Fibroblast of villous mesenchyme (primary cell): ENCODE measurements around the gene CCT2. TPM values are rescaled to one million over a fixed set of nuclear protein-coding genes. Genes with fewer than 3 reads are reported as not detected.

Experiments
- DNase-seq: peaks from one replicate; pipeline ENCODE4 v3.0.0-alpha.2; 2010; ENCODE audit warnings: low read depth
- H3K4me3 ChIP-seq: 2 replicates; pipeline ENCODE4 v1.5.1; 2011; ENCODE audit warnings: low read depth, mild to moderate bottlenecking, low read length
- CTCF ChIP-seq: IDR thresholded peaks from 2 replicates; pipeline ENCODE4 v1.5.1; 2012; ENCODE audit warnings: low read depth, mild to moderate bottlenecking, low read length; ENCODE audit not compliant: insufficient read depth
- total RNA-seq: library from RNA; depleted of rRNA; stranded (reverse); fragments of >200 nt; gene quantifications from 2 replicates; pipeline ENCODE4 v1.2.3, GENCODE V29; 2012

Gene CCT2
- 250 and 330 TPM in 2 replicates for total RNA-seq

DNA sequence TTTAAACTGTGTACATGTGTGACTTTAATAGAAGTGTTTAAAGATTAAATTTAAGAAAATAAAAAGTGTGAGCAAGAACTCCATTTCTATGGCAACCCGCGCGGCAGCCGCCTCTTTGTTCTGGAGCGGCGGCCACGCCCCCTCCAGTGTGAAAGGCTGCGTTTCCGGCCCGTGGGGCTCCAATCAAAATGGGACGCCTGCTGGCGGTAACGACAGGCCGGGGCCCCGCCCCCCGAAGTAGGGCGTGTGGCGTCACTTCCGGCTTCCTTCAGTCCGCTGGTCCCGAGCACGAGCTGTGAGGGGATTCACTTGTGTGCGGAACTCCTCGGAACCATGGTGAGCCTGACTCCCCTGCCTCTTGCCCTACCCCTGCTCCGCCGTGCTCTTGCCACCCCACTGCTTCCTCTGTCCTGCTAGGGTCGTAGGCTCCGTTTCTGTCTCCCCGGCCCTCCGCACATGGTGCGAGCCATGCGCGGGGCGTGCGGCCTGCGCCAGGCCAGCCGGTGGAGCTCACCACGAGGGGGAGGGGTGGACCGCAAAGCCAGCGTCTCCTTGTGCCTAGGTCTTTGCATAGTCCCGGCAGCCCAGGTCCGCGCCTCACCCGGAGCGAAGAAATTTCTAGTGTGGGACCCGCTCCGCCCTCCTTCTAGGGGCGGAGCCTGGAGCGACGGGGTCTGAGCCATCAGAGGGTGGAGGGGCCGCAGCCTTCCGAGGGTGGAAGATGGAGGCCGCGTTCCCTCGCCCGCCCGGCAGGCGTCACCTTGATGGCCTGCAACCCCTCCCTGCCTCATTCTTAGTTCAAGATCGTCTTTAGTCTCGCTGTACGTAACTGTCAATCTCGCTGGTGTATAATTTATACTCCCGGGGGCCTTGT, at the start of gene CCT2:
Gene CCT2 (plus strand): TSS at position 271 of the 874 bp plus-strand sequence. CDS start 63 bp downstream, at position 334.
- peak; percentile 34 for TF ChIP-seq CTCF
- DNase-seq, result peak; percentile 94
- H3K4me3 ChIP-seq, result peak within 1 kb of the TSS; percentile 100

- no peak for TF ChIP-seq CTCF
- H3K4me3 ChIP-seq, result no peak overlapping the region
- peak; percentile 74 for DNase-seq
Measured at GRCh38 chr12:69540987-69541386, 44.3 kb upstream of the CCT2 start.

DNA sequence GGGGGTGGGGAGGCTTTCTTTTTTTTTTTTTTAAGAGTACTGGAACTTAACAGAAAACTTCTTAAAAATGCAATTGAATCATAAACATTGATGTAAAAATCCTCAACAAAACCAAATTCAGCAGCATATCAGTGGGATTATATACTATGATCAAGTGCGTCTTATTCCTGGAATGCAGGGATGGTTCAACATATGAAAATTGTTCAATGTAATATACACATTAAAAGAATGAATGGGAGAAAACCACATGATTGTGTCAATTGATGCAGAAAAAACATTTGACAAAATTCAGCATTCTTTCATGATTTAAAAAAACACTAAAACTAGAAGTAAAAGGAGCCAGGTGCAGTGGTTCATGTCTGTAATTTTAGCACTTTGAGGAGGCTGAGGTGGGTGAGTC, 41.2 kb upstream of the CCT2 start:
- H3K4me3 ChIP-seq, result no peak overlapping the region
- no peak for TF ChIP-seq CTCF
- no peak for DNase-seq

DNA sequence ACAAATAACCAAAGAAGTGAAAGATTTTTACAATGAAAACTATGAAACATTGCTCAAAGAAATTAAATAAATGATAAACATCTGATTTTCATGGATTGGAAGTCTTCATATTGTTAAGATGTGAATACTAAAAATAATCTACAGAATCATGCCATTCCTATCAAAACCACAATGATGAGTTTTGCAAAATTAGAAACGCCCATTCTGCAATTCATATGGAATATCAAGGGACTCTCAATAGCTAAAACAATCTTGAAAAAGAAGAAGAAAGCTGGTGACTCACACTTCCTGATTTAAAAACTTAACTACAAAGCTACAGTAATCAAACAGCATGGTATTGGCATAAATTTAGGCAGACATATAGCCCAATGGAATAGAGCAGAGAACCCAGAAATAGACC, 40.2 kb upstream of the CCT2 start:
- no peak overlapping the region for H3K4me3 ChIP-seq
- no peak for DNase-seq
- no peak for TF ChIP-seq CTCF

GRCh38 chr12:69546693-69547438, 38.4 kb upstream of the CCT2 start:
- H3K4me3 ChIP-seq, result no peak overlapping the region
- DNase-seq, result no peak
- TF ChIP-seq CTCF, result no peak

DNA sequence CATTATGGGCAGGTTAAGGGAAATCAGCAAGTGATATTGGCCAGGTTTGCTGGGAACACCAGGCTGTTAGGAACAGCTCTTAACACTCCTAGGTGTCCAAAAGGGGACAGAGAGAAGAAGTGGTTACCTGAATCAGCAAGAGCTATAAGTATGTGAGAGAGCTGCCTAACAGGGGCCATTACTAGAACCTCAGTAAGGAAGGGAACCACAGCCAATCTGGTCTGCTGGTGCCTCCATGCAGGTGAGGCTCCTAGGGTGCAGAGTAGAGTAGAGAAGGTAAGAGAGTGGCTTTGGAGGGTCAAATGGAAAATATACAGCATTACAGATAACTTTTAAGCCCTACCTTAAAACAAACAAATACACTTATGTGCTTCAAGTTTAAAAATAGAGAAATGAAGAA, 36.6 kb upstream of the CCT2 start:
- H3K4me3 ChIP-seq, result no peak overlapping the region
- no peak for DNase-seq
- TF ChIP-seq CTCF, result no peak
